Fibroblast of mammary gland (primary cell): ENCODE results near the gene HIP1.
"Not testable (repeated sequence)": the region's sequence is repeated elsewhere in the genome, so short reads cannot be mapped to it uniquely, and the experiment has no call there.

Experiments
- DNase-seq: peaks from one replicate; pipeline ENCODE4 v3.0.0-alpha.2; 2010; ENCODE audit warnings: low read depth
- H3K4me3 ChIP-seq: 2 replicates; pipeline ENCODE4 v1.5.1; 2011; ENCODE audit warnings: low read depth, mild to moderate bottlenecking, low read length, moderate library complexity; ENCODE audit not compliant: control insufficient read depth
- CTCF ChIP-seq: conservative IDR thresholded peaks from 2 replicates; pipeline ENCODE4 v1.5.1; 2011; ENCODE audit warnings: low read depth, low read length, inconsistent platforms; ENCODE audit not compliant: control insufficient read depth, insufficient read depth

HIP1 gene

GRCh38 chr7:75771224-75771623, 32.5 kb upstream of the HIP1 start:
- no peak for TF ChIP-seq CTCF
- peak; percentile 61 for DNase-seq
- no peak overlapping the region for H3K4me3 ChIP-seq

- H3K4me3 ChIP-seq, result no peak overlapping the region
- DNase-seq, result peak; percentile 78
- peak; percentile 84 for TF ChIP-seq CTCF
These were observed 23.7 kb upstream of the HIP1 start for GRCh38 chr7:75762350-75762917.

- DNase-seq, result not testable (repeated sequence)
These were observed 23.1 kb upstream of the HIP1 start for GRCh38 chr7:75761801-75762200.

GRCh38 chr7:75758491-75758890, 19.8 kb upstream of the HIP1 start:
- no peak overlapping the region for H3K4me3 ChIP-seq
- no peak for DNase-seq
- TF ChIP-seq CTCF, result no peak

More at GRCh38 chr7:75761801-75762200, 23.1 kb upstream of the HIP1 start:
- H3K4me3 ChIP-seq, result not testable (repeated sequence)

GRCh38 chr7:75757860-75758259, 19.1 kb upstream of the HIP1 start:
- H3K4me3 ChIP-seq, result no peak overlapping the region
- no peak for DNase-seq
- no peak for TF ChIP-seq CTCF

GRCh38 chr7:75756991-75757676, 18.4 kb upstream of the HIP1 start:
- H3K4me3 ChIP-seq, result no peak overlapping the region
- DNase-seq, result peak; percentile 52
- TF ChIP-seq CTCF, result peak; percentile 56

GRCh38 chr7:75756206-75756990, 17.7 kb upstream of the HIP1 start:
- DNase-seq, result no peak
- H3K4me3 ChIP-seq, result no peak overlapping the region
- no peak for TF ChIP-seq CTCF
